Measurements from ENCODE around the gene NUDT9. TPM values are rescaled to one million over a fixed set of nuclear protein-coding genes. Genes with fewer than 3 reads are reported as not detected.

NUDT9 gene
- total RNA-seq, 1 experiment from 2014 or later, result 10.3 TPM

Other genes starting within 250 kb of the NUDT9 start
- gene KLHL8, start 202.0 kb upstream of the NUDT9 start, total RNA-seq (2014; rRNA removed; shearing (Covaris generic)), result 5.9 and 6.2 TPM in 2 replicates
- 0.49 TPM in 1 of 2 replicates, not detected in the other for gene HSD17B13, start 99.7 kb upstream of the NUDT9 start, total RNA-seq (2014; rRNA removed; shearing (Covaris generic))
- 96.4 and 120 TPM in 2 replicates for gene HSD17B11, start 31.4 kb upstream of the NUDT9 start, total RNA-seq (2014; rRNA removed; shearing (Covaris generic))
- gene SPARCL1, start 106.8 kb downstream of the NUDT9 start, total RNA-seq (2014; rRNA removed; shearing (Covaris generic)), result 0.12 and 0.39 TPM in 2 replicates
- not detected in 2 replicates for gene DSPP, start 186.0 kb downstream of the NUDT9 start, total RNA-seq (2014; rRNA removed; shearing (Covaris generic))
- not detected in 2 replicates for gene DMP1, start 227.7 kb downstream of the NUDT9 start, total RNA-seq (2014; rRNA removed; shearing (Covaris generic))